ENCODE data around the gene ZNF526. TPM values are rescaled to one million over a fixed set of nuclear protein-coding genes. Genes with fewer than 3 reads are reported as not detected.

The ZNF526 gene
- total and polyA plus RNA-seq, 9 of the 15 experiments (the other 6 are each of a cell fraction or from before 2014, with no cell fraction given), result 1.3 to 17.9 (median 6.2) TPM

GRCh38 chr19:42268704-42269477 lies 48.8 kb downstream of the ZNF526 start, which contains the start of gene CIC (continued):
- no peak for TF ChIP-seq AFF4 (CRISPR knock-in tag; IDR thresholded peaks at IDR 0.05)
- TF ChIP-seq EGR1 (conservative IDR thresholded peaks at IDR 0.05), result no peak
- no peak for TF ChIP-seq CBFA2T3 (IDR thresholded peaks at IDR 0.05)
- TF ChIP-seq SRSF1 (IDR thresholded peaks at IDR 0.05; ENCODE audit: low read depth, low read length), result no peak
- TF ChIP-seq FIP1L1 (IDR thresholded peaks at IDR 0.05; ENCODE audit: low read depth, low read length, poor library complexity, severe bottlenecking), result no peak
- no peak for TF ChIP-seq CTBP1 (IDR thresholded peaks at IDR 0.05; ENCODE audit: borderline replicate concordance)
- TF ChIP-seq ZBTB8A (IDR thresholded peaks at IDR 0.05; ENCODE audit: partially characterized antibody), result no peak
- peak; percentile 34 to 89 (median 85) for TF ChIP-seq YY1 (IDR thresholded peaks at IDR 0.05; ENCODE audit: borderline replicate concordance in 1 of 3, control insufficient read depth in 1 of 3, extremely low read depth in 1 of 3, insufficient read depth in 3 of 3, insufficient read length in 1 of 3, insufficient replicate concordance in 2 of 3, low read depth in 1 of 3, low read length in 2 of 3)
- no peak for TF ChIP-seq ZNF23 (CRISPR knock-in tag; IDR thresholded peaks at IDR 0.05)
- TF ChIP-seq KAT8 (IDR thresholded peaks at IDR 0.05; ENCODE audit: low read depth), result no peak
- TF ChIP-seq ZNF512 (tag; IDR thresholded peaks at IDR 0.05), result no peak
- no peak for TF ChIP-seq ZNF764 (CRISPR knock-in tag; IDR thresholded peaks at IDR 0.05; ENCODE audit: low read depth)
- no peak for TF ChIP-seq RREB1 (CRISPR knock-in tag; IDR thresholded peaks at IDR 0.05)
- TF ChIP-seq ZNF384 (IDR thresholded peaks at IDR 0.05; ENCODE audit: low read depth, low read length), result peak; percentile 98
- no peak; the same call in 1 of the 2 replicates for TF ChIP-seq ZNF766 (CRISPR knock-in tag; conservative IDR thresholded peaks at IDR 0.05)
- no peak for TF ChIP-seq ZNF12 (CRISPR knock-in tag; IDR thresholded peaks at IDR 0.05)

Measured in K562 (cell line).